Prostate gland (tissue), 2 donors: ENCODE measurements around the gene BZW2.

Experiments
- POLR2A ChIP-seq: fragments of 450-650 bp; IDR thresholded peaks from one replicate; pipeline ENCODE4 v1.6.1; 2016; ENCODE audit warnings: antibody characterized with exemption, mild to moderate bottlenecking
- POLR2AphosphoS5 ChIP-seq: sonication (generic); formaldehyde crosslinking; IDR thresholded peaks from one replicate; pipeline ENCODE4 v1.6.1; 2017; ENCODE audit warnings: antibody characterized with exemption
- TF ChIP-seq, protein P1 (sequence below), 4 experiments: fragments of 200-600 bp in 2 of 4; fragments of 450-650 bp in 2 of 4; sonication (generic) in 2 of 4; IDR thresholded peaks; 1 replicate in 3 of 4; 2 replicates in 1 of 4; pipeline ENCODE4 v1.5.1; 2016 to 2019; ENCODE audit warnings: antibody characterized with exemption in 4 of 4, mild to moderate bottlenecking in 2 of 4, moderate library complexity in 2 of 4

DNA sequence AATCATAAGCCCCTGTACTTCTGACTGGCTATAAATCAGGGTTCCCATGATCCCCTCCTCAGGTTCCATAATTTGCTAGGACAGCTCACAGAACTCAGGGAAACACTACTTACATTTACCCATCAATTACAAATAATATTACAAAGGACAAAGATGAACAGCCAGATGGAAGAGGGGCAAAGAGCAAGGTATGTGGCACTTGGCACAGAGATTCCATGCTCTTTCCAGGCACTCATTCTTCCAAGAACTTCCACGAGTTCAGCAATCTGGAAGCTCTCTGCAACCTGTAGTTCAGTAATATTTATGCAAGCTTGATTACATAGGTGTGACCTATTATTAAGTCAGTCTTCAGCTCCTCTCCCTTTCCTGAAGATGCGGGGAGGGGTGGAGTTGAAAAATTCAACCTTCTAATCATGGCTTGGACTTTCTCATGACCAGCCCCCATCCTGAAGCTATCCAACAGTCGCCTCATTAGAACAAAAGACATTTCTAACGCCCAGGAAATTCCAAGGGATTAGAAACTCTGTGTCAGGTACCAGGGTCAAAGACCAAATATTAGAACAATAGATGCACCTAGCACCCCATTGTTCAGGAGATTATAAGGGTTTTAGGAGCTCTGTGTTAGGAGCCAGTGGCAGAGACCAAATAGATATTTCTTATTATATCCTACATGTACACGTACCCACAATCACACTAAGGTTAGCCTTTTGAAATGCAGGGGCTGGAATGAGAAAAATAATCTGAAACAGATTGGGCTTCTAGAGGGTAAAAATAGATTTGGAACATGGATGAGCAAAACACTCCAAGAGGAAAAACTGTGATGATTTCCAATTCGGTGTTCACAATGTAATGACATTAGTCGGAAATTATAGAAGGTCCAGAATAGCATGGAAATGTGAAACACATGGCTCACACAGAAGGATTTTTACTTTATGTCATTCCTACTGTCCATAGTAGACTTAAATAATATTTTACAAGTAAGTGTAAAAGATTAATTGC is 7.4 kb upstream of the BZW2 start:
- TF ChIP-seq, protein P1, sequence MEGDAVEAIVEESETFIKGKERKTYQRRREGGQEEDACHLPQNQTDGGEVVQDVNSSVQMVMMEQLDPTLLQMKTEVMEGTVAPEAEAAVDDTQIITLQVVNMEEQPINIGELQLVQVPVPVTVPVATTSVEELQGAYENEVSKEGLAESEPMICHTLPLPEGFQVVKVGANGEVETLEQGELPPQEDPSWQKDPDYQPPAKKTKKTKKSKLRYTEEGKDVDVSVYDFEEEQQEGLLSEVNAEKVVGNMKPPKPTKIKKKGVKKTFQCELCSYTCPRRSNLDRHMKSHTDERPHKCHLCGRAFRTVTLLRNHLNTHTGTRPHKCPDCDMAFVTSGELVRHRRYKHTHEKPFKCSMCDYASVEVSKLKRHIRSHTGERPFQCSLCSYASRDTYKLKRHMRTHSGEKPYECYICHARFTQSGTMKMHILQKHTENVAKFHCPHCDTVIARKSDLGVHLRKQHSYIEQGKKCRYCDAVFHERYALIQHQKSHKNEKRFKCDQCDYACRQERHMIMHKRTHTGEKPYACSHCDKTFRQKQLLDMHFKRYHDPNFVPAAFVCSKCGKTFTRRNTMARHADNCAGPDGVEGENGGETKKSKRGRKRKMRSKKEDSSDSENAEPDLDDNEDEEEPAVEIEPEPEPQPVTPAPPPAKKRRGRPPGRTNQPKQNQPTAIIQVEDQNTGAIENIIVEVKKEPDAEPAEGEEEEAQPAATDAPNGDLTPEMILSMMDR (IDR thresholded peaks at IDR 0.05): no peak
- TF ChIP-seq POLR2A (no peak), POLR2AphosphoS5 (no peak)
